Karpas-422 (cell line): Measurements from ENCODE around the gene RPL10A. TPM values are rescaled to one million over a fixed set of nuclear protein-coding genes. Genes with fewer than 3 reads are reported as not detected.
"Not testable (repeated sequence)": the region's sequence is repeated elsewhere in the genome, so short reads cannot be mapped to it uniquely, and the experiment has no call there.

Experiments
- DNase-seq: peaks from one replicate; pipeline ENCODE4 v3.0.0-alpha.2; 2015
- H2AFZ ChIP-seq: fragments of 200-600 bp; sonication (generic); 2 replicates; pipeline ENCODE4 v1.6.1; 2014; ENCODE audit warnings: antibody characterized with exemption, low read length, mixed read lengths
- H3K27ac ChIP-seq: fragments of 200-600 bp; sonication (generic); 2 replicates; pipeline ENCODE4 v1.5.1; 2014; ENCODE audit warnings: mild to moderate bottlenecking, low read length, moderate library complexity
- H3K27me3 ChIP-seq: fragments of 200-600 bp; sonication (generic); 2 replicates; pipeline ENCODE4 v1.6.1; 2014; ENCODE audit warnings: low read length, mixed read lengths
- H3K36me3 ChIP-seq: fragments of 200-600 bp; sonication (generic); 2 replicates; pipeline ENCODE4 v1.6.1; 2014; ENCODE audit warnings: low read length, mixed read lengths; ENCODE audit not compliant: insufficient read depth
- H3K4me1 ChIP-seq: fragments of 200-600 bp; sonication (generic); 2 replicates; pipeline ENCODE4 v1.6.1; 2014; ENCODE audit warnings: mild to moderate bottlenecking, low read length, mixed read lengths
- H3K4me2 ChIP-seq: fragments of 200-600 bp; sonication (generic); 2 replicates; pipeline ENCODE4 v1.6.1; 2014; ENCODE audit warnings: low read length, low read depth, mild to moderate bottlenecking; ENCODE audit not compliant: poor library complexity, severe bottlenecking
- H3K4me3 ChIP-seq: fragments of 200-600 bp; sonication (generic); 2 replicates; pipeline ENCODE4 v1.5.1; 2014; ENCODE audit warnings: mild to moderate bottlenecking, antibody characterized with exemption, low read length, mixed read lengths
- H3K79me2 ChIP-seq: fragments of 200-600 bp; sonication (generic); 2 replicates; pipeline ENCODE4 v1.6.1; 2014; ENCODE audit warnings: mild to moderate bottlenecking, low read length, mixed read lengths
- H3K9ac ChIP-seq: fragments of 200-600 bp; sonication (generic); 2 replicates; pipeline ENCODE4 v1.6.0; 2014; ENCODE audit warnings: low read length
- H3K9me2 ChIP-seq: fragments of 200-600 bp; sonication (generic), shearing (Covaris generic); replicated peaks from 2 replicates; pipeline ENCODE4 v1.6.0; 2014; ENCODE audit warnings: mild to moderate bottlenecking, low read length, moderate library complexity; ENCODE audit not compliant: insufficient read depth
- H3K9me3 ChIP-seq: fragments of 300-700, 200-600 bp; sonication (generic); 2 replicates; pipeline ENCODE4 v1.6.1; 2014; ENCODE audit warnings: low read length, mixed read lengths
- H4K20me1 ChIP-seq: fragments of 200-600 bp; sonication (generic); 2 replicates; pipeline ENCODE4 v1.6.1; 2014; ENCODE audit warnings: mild to moderate bottlenecking, antibody characterized with exemption, low read length, low read depth; ENCODE audit not compliant: insufficient read depth
- small RNA-seq: library from RNA; depleted of rRNA; stranded (forward); fragments of <200 nt; gene quantifications from one replicate; pipeline ENCODE3, GENCODE V24; 2014
- total RNA-seq: library from RNA; depleted of rRNA; stranded (reverse); fragments of >200 nt; shearing (Covaris generic); gene quantifications from 2 replicates; pipeline ENCODE4 v1.2.3, GENCODE V29; 2014; ENCODE audit warnings: low replicate concordance; rRNA removed

The RPL10A gene
- total RNA-seq, 1 experiment from 2014 or later: 3,423 TPM

DNA sequence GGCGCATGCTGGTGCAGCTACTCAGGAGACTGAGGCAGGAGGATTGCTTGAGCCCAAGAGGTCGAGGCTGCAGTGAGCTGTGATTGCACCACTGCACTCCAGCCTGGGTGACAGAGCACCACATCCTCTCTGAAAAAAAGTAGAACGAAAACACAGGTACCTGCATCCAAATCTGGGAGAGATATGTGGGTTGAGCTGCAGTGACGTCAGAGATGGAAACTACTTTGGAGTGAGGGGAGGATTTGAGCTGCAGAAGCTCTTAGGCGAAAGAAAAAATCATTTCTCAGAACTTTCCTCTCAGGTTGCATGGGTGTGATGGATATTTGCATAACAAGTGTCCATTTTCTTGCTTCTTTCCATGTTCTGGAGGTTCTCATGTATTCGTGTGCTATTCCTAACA, 48.5 kb downstream of the RPL10A start:
- Histone ChIP-seq H3K4me1 (peaks cover 4% of the 10 kb centered on the region; the same call in 1 of the 2 replicates), H3K27me3 (no peaks in the 10 kb centered on the region), H3K79me2 (no peaks in the 10 kb centered on the region), H3K4me3 (no peak overlapping the region), H3K9me2 (no peaks in the 10 kb centered on the region), H3K27ac (no peak overlapping the region), H3K4me2 (no peak overlapping the region), H4K20me1 (no peaks in the 10 kb centered on the region), H2AFZ (no peak overlapping the region), H3K9ac (no peak overlapping the region), H3K36me3 (no peaks in the 10 kb centered on the region), H3K9me3 (no peaks in the 10 kb centered on the region)
- no peak for DNase-seq

DNA sequence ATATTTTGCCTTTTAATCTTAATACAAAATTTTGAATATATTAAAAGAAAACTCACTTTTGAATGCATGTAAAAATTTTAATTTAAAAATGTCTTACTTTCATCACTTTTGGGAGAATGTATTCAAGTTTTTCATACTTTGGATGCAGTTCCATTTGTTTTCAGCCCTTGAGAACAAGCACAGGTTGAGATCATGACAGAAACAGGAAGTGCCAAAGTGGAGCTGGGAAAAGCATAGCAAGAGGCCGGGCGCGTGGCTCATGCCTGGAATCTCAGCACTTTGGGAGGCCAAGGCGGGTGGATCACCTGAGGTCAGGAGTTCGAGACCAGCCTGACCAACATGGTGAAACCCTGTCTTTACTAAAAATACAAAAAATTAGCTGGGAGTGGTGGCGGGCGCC, 49.8 kb downstream of the RPL10A start:
- H3K9me3 ChIP-seq, H2AFZ ChIP-seq, H3K4me3 ChIP-seq, H3K79me2 ChIP-seq, H3K36me3 ChIP-seq, DNase-seq, H3K4me1 ChIP-seq, H3K27ac ChIP-seq, H3K27me3 ChIP-seq, H4K20me1 ChIP-seq, H3K4me2 ChIP-seq, H3K9me2 ChIP-seq, H3K9ac ChIP-seq: not testable (repeated sequence)

DNA sequence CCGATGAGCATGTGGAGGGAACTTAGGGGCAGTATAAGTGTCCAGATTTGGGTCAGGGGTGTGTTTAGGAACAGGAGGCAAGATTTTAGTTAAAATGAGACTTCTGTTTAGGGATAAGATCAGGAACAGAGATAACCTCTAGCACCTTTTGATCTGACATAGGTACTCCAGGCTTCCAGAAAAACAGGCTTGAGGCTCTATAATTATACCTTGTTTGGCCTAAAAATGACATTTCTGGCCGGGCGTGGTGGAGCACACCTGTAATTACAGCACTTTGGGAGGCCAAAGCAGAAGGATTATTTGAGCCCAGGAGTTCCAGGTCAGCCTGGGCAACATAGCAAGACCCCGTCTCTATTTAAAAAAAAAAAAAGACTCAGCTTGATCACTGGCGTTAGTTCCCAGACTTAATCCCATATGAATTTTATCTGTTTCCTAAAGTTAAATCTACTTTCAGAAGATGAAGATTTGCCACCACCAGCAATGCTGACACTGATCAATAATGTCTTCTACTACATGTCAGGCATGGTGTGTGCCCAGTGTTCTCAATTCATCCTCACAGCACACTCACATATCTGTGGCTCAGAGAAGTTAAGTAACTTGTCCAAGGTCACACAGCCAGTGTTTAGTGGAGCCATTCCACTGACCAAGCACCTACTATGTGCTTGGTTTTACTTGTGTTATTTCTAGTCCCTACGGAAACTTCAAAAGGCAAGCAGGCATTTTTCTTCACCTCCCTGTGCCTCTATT, 50.5 kb downstream of the RPL10A start:
- peak; percentile 28 for DNase-seq
- no peaks in the 10 kb centered on the region for H3K9me3 ChIP-seq
- H3K36me3 ChIP-seq: no peaks in the 10 kb centered on the region
- H3K4me2 ChIP-seq: no peak overlapping the region
- H3K9me2 ChIP-seq: no peaks in the 10 kb centered on the region
- no peaks in the 10 kb centered on the region for H3K27me3 ChIP-seq
- no peaks in the 10 kb centered on the region for H4K20me1 ChIP-seq
- H3K27ac ChIP-seq: no peak overlapping the region
- no peak overlapping the region for H3K4me3 ChIP-seq
- no peak overlapping the region for H2AFZ ChIP-seq
- H3K4me1 ChIP-seq: peaks cover 7% of the 10 kb centered on the region; the same call in 1 of the 2 replicates
- H3K79me2 ChIP-seq: no peaks in the 10 kb centered on the region
- H3K9ac ChIP-seq: no peak overlapping the region

DNA sequence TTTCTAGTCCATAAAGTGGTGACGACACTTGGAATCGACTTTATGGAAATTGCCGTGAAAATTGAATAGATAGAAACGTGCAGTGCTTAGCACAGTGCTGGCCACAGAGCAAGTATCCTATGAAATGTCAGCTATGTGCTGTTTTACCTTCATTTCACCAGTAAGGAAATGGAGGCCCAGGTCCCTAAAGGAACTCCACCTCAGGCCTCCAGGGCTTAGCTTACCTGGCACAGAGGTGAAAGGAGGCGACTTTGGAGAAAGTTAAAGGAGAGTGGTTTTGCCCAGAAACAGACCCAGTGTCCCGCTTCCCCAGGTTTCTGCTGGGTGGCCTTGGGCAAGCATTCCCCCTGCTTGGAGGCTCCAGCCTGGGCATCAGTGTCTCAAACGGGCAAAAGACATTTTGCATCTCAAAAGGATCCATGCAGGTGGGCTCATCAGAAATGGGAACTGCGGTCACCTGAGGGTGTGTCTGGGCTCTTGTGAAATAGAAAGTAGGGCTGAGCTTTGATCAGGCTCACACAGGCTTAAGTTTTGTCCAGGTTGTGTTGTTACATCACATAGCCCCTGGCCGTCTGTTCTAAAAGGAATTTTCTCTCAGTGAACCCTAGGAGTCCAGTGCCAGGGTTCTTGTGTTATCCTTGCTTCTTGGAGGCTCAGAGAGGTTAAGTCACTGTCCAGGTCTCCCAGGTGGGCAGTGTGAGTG, 51.3 kb downstream of the RPL10A start:
- no peaks in the 10 kb centered on the region for H3K9me3 ChIP-seq
- no peak overlapping the region for H3K27ac ChIP-seq
- H3K4me1 ChIP-seq: peaks cover 7% of the 10 kb centered on the region; the same call in 1 of the 2 replicates
- DNase-seq: peak; percentile 37
- no peak overlapping the region for H3K4me3 ChIP-seq
- no peaks in the 10 kb centered on the region for H3K79me2 ChIP-seq
- H3K36me3 ChIP-seq: no peaks in the 10 kb centered on the region
- no peak overlapping the region for H2AFZ ChIP-seq
- no peak overlapping the region for H3K9ac ChIP-seq
- H4K20me1 ChIP-seq: no peaks in the 10 kb centered on the region
- H3K9me2 ChIP-seq: no peaks in the 10 kb centered on the region
- no peaks in the 10 kb centered on the region for H3K27me3 ChIP-seq
- H3K4me2 ChIP-seq: no peak overlapping the region

Small RNA genes within 50 kb of the gene (small RNA-seq; reads per million reads assigned to genes)
- not detected for gene MIR7111

Other genes with a start within 250 kb of the RPL10A start
- gene ZNF76, start 208.7 kb upstream of the RPL10A start, total RNA-seq: 24.4 and 40.3 TPM in 2 replicates
- gene DEF6, start 170.6 kb upstream of the RPL10A start, total RNA-seq: 31.3 and 69.9 TPM in 2 replicates
- 2.5 and 3.2 TPM in 2 replicates for gene PPARD, start 125.8 kb upstream of the RPL10A start, total RNA-seq
- 9.8 and 14.8 TPM in 2 replicates for gene FANCE, start 16.1 kb upstream of the RPL10A start, total RNA-seq
- gene TEAD3, start 28.7 kb downstream of the RPL10A start, total RNA-seq: not detected in 2 replicates
- not detected in 2 replicates for gene TULP1, start 44.5 kb downstream of the RPL10A start, total RNA-seq
- 22.9 and 28.3 TPM in 2 replicates for gene FKBP5, start 220.5 kb downstream of the RPL10A start, total RNA-seq